ENCODE data around the gene SP140. TPM values are rescaled to one million over a fixed set of nuclear protein-coding genes. Genes with fewer than 3 reads are reported as not detected.

Gene SP140
- polyA plus RNA-seq, 2 of the 4 experiments (the other 2 are of a cell fraction): 0.10 TPM; not detected in 1

- FAIRE-seq: no peak
- Histone ChIP-seq H3K4me1 (no peaks in the 10 kb centered on the region), H3K4me2 (no peak overlapping the region), H3K4me3 (no peak overlapping the region), H3K27ac (no peak overlapping the region), H3K9me3 (no peaks in the 10 kb centered on the region)
- 51% methylated on average over 6 of the region's 6 CpGs for WGBS (ENCODE audit: missing lambda C conversion rate)
- ChIA-PET POLR2A (no interaction called here), CTCF (interaction anchor here (1.2 kb wide), 1 partner anchor 120 kb away, joined by 3 read pairs; no protein-coding TSS in a partner anchor)
- no peak for ATAC-seq
- TF ChIP-seq HOXA7 (CRISPR knock-in tag; IDR thresholded peaks at IDR 0.05) (no peak), BCL3 (IDR thresholded peaks at IDR 0.05) (no peak), RAD21 (conservative IDR thresholded peaks at IDR 0.05 in 1 of 2, IDR thresholded peaks at IDR 0.05 in 1 of 2) (no peak), NFE2L2 (conservative IDR thresholded peaks at IDR 0.05; ENCODE audit: low read length) (no peak), CTCF (IDR thresholded peaks at IDR 0.05) (no peak), MAZ (IDR thresholded peaks at IDR 0.05; ENCODE audit: borderline replicate concordance, low read depth, low read length) (no peak), EHMT2 (IDR thresholded peaks at IDR 0.05; ENCODE audit: low read depth) (no peak)
- DNase-seq (ENCODE audit: low read depth in 1 of 2, low spot score in 1 of 2): no peak
Measured at GRCh38 chr2:230318190-230319121, 92.9 kb downstream of the SP140 start.

- no peak overlapping the region for H3K4me2 ChIP-seq
- 70% methylated on average over 5 of the region's 5 CpGs for WGBS (ENCODE audit: missing lambda C conversion rate)
- DNase-seq (ENCODE audit: low read depth in 1 of 2, low spot score in 1 of 2) (no peak), FAIRE-seq (no peak), ATAC-seq (no peak)
- no peak overlapping the region for H3K27ac ChIP-seq
- TF ChIP-seq HDAC2 (IDR thresholded peaks at IDR 0.05) (no peak), CBX8 (IDR thresholded peaks at IDR 0.05) (no peak), HES2 (IDR thresholded peaks at IDR 0.05) (no peak)
- H3K9me3 ChIP-seq: no peaks in the 10 kb centered on the region
- no peaks in the 10 kb centered on the region for H3K4me1 ChIP-seq
- POLR2A ChIA-PET: no interaction called here
- H3K4me3 ChIP-seq: no peak overlapping the region
- CTCF ChIA-PET: no interaction called here
Measured at GRCh38 chr2:230319211-230319862, 93.8 kb downstream of the SP140 start.

- no peak overlapping the region for H3K27ac ChIP-seq
- POLR2A ChIA-PET: no interaction called here
- DNase-seq (ENCODE audit: low read depth in 1 of 2, low spot score in 1 of 2) (no peak), ATAC-seq (no peak), FAIRE-seq (no peak)
- no peaks in the 10 kb centered on the region for H3K4me1 ChIP-seq
- no peak overlapping the region for H3K4me3 ChIP-seq
- WGBS (ENCODE audit: missing lambda C conversion rate): 17% methylated on average over 2 of the region's 2 CpGs
- CTCF ChIA-PET: no interaction called here
- TF ChIP-seq ELK1 (IDR thresholded peaks at IDR 0.05; ENCODE audit: low read depth, low read length) (no peak), ESRRA (IDR thresholded peaks at IDR 0.05; ENCODE audit: borderline replicate concordance, low read length) (no peak), BHLHE40 (IDR thresholded peaks at IDR 0.05; ENCODE audit: low read depth, low read length) (no peak), JUN (IDR thresholded peaks at IDR 0.05) (no peak)
- no peaks in the 10 kb centered on the region for H3K9me3 ChIP-seq
- no peak overlapping the region for H3K4me2 ChIP-seq
Measured at GRCh38 chr2:230321031-230321430, 95.5 kb downstream of the SP140 start.

Measured in A549 (cell line).